ENCODE data around the gene AKAP6. TPM values are rescaled to one million over a fixed set of nuclear protein-coding genes. Genes with fewer than 3 reads are reported as not detected.

Gene AKAP6
- total RNA-seq, 4 donors from 2014 or later = 1.1 to 16.0 (median 6.0) TPM

- TF ChIP-seq CTCF (IDR thresholded peaks at IDR 0.05) = no peak
- no peak for TF ChIP-seq POLR2A (IDR thresholded peaks at IDR 0.05)
- no peak for DNase-seq
These were observed 9.6 kb upstream of the AKAP6 start for GRCh38 chr14:32319368-32320049.

GRCh38 chr14:32324601-32325000 lies 4.5 kb upstream of the AKAP6 start:
- TF ChIP-seq CTCF (IDR thresholded peaks at IDR 0.05) (no peak), POLR2A (IDR thresholded peaks at IDR 0.05) (no peak)
- Histone ChIP-seq H3K27ac (no peak overlapping the region), H3K36me3 (no peaks in the 10 kb centered on the region), H3K27me3 (no peaks in the 10 kb centered on the region), H3K9me3 (no peaks in the 10 kb centered on the region), H3K4me1 (peaks cover 0 to 25% (median 3%) of the 10 kb centered on the region in 3 donors), H3K4me3 (no peak overlapping the region)
- DNase-seq = no peak
- 75 to 82% methylated on average over 1 of the region's 1 CpG for WGBS, 2 donors
- intact Hi-C loops (cut with DNase I) = no loop called here

More at GRCh38 chr14:32319368-32320049, 9.6 kb upstream of the AKAP6 start:
- intact Hi-C loops (cut with DNase I) = no loop called here
- H3K4me1 ChIP-seq = peaks cover 0 to 37% (median 3%) of the 10 kb centered on the region in 3 donors
- peak overlapping the region in 2 of 4 donors; percentile 62 to 66 for H3K27ac ChIP-seq
- H3K27me3 ChIP-seq = no peaks in the 10 kb centered on the region
- H3K4me3 ChIP-seq = no peak overlapping the region
- H3K36me3 ChIP-seq = no peaks in the 10 kb centered on the region
- H3K9me3 ChIP-seq = no peaks in the 10 kb centered on the region

- 75 to 77% methylated on average over 2 of the region's 2 CpGs for WGBS, 2 donors
- intact Hi-C loops (cut with DNase I) = no loop called here
- Histone ChIP-seq H3K4me1 (peaks cover 0 to 15% (median 5%) of the 10 kb centered on the region in 3 donors), H3K27me3 (no peaks in the 10 kb centered on the region), H3K27ac (no peak overlapping the region), H3K9me3 (no peaks in the 10 kb centered on the region), H3K4me3 (no peak overlapping the region), H3K36me3 (no peaks in the 10 kb centered on the region)
- TF ChIP-seq POLR2A (IDR thresholded peaks at IDR 0.05) (no peak), CTCF (IDR thresholded peaks at IDR 0.05) (no peak)
- DNase-seq = no peak
These were observed 1.7 kb upstream of the AKAP6 start for GRCh38 chr14:32327255-32327961.

GRCh38 chr14:32329690-32330285 lies 690 bp downstream of the AKAP6 start:
- Histone ChIP-seq H3K4me3 (no peak overlapping the region), H3K27ac (no peak overlapping the region), H3K27me3 (no peaks in the 10 kb centered on the region), H3K9me3 (no peaks in the 10 kb centered on the region), H3K36me3 (no peaks in the 10 kb centered on the region), H3K4me1 (peaks cover 0 to 24% (median 5%) of the 10 kb centered on the region in 3 donors)
- TF ChIP-seq POLR2A (IDR thresholded peaks at IDR 0.05) (no peak), CTCF (IDR thresholded peaks at IDR 0.05) (no peak)
- WGBS, 2 donors = 68 to 84% methylated on average over 2 of the region's 2 CpGs
- intact Hi-C loops (cut with DNase I) = no loop called here
- no peak for DNase-seq
